Activated T-helper 1 cell treated with anti-CD3 and anti-CD28 coated beads, Interleukin-2, amount 50 U/mL, for 16 hours (primary cell): ENCODE measurements around the gene GRHL1.
A peak's percentile ranks its signal among the peaks of the same experiment; 100 is the strongest.

Source experiments
- DNase-seq, 2 donors: peaks; one replicate each; pipeline ENCODE4 v3.0.0-alpha.2; 2020; ENCODE audit warnings: low read depth in 1 of 2, low spot score in 1 of 2

GRHL1 gene

GRCh38 chr2:10039658-10040410, 88.3 kb downstream of the GRHL1 start:
- no peak for DNase-seq

GRCh38 chr2:10041711-10042110, 90.2 kb downstream of the GRHL1 start:
- DNase-seq: no peak

GRCh38 chr2:10042301-10043161, 91.0 kb downstream of the GRHL1 start:
- peak in 1 of 2 donors; percentile 15 for DNase-seq

- DNase-seq: peak; percentile 48 to 69
Measured at GRCh38 chr2:10043256-10043905, 91.9 kb downstream of the GRHL1 start, which contains the start of gene KLF11. Gene KLF11 (plus strand): TSS chr2:10043550. CDS start chr2:10043717, 167 bp downstream.

GRCh38 chr2:10043906-10044601, 92.6 kb downstream of the GRHL1 start:
- DNase-seq: peak; percentile 72 to 86

- no peak for DNase-seq
Measured at GRCh38 chr2:10045561-10046355, 94.3 kb downstream of the GRHL1 start.

- DNase-seq: no peak
Measured at GRCh38 chr2:10046931-10047330, 95.4 kb downstream of the GRHL1 start.

- DNase-seq: no peak
Measured at GRCh38 chr2:10047616-10048500, 96.4 kb downstream of the GRHL1 start.

- DNase-seq: no peak
Measured at GRCh38 chr2:10048501-10049171, 97.1 kb downstream of the GRHL1 start.
